ENCODE data around the gene ZNF184. TPM values are rescaled to one million over a fixed set of nuclear protein-coding genes. Genes with fewer than 3 reads are reported as not detected.

The ZNF184 gene
- total and polyA plus RNA-seq, 9 of the 15 experiments (the other 6 are each of a cell fraction or from before 2014, with no cell fraction given), result 7.6 to 22.2 (median 12.8) TPM

DNA sequence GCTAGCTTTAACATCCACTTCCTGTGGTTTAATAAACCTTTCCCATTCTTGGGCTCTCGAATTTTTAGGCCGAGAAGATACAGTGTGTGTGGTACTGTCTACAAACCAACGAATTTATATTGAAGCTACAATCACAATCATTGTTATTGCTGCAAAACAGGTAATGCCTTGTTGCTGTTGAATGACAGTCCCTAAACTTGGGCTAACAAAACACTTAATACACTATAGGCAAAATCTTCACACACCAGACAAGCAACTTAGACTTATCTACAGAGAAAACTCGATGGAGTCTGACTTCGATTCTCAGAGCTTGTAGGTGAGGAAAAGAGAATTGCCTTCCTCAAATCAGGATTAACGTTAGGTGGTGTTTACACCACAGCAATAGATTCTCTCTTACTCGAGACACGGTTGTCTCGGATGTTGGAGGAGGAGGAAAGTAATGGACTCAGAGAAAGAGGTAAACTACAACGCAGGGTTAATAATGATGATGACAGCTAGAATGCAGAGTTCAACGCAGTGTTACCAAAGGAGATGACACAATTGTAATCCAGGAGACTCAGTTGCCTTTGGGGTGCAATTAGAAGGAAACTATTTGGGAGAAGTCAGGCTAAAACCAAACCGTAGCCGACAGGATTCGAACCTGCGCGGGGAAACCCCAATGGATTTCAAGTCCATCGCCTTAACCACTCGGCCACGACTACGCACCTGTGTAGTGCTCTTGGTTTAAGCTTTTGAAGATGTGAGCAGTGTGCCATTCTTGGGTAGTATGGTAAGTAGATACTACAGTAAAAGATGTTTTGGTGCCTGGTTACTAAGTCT lies 32.5 kb upstream of the ZNF184 start (continued):
- TF ChIP-seq RREB1 (CRISPR knock-in tag; IDR thresholded peaks at IDR 0.05) (0 out of 2 replicates have a peak, but pooled peaks have one; percentile 72), ARID3A (IDR thresholded peaks at IDR 0.05; ENCODE audit: borderline replicate concordance, low read depth, low read length) (0 out of 2 replicates have a peak, but pooled peaks have one; percentile 60), NFIX (CRISPR knock-in tag; IDR thresholded peaks at IDR 0.05; ENCODE audit: low read depth) (no peak), ZNF644 (tag; IDR thresholded peaks at IDR 0.05; ENCODE audit: low read depth) (no peak), ZNF12 (CRISPR knock-in tag; IDR thresholded peaks at IDR 0.05) (no peak)
- TF ChIP-seq, protein P1, sequence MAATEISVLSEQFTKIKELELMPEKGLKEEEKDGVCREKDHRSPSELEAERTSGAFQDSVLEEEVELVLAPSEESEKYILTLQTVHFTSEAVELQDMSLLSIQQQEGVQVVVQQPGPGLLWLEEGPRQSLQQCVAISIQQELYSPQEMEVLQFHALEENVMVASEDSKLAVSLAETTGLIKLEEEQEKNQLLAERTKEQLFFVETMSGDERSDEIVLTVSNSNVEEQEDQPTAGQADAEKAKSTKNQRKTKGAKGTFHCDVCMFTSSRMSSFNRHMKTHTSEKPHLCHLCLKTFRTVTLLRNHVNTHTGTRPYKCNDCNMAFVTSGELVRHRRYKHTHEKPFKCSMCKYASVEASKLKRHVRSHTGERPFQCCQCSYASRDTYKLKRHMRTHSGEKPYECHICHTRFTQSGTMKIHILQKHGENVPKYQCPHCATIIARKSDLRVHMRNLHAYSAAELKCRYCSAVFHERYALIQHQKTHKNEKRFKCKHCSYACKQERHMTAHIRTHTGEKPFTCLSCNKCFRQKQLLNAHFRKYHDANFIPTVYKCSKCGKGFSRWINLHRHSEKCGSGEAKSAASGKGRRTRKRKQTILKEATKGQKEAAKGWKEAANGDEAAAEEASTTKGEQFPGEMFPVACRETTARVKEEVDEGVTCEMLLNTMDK (IDR thresholded peaks at IDR 0.05; ENCODE audit: borderline replicate concordance, insufficient read depth, low read depth, low read length, poor library complexity, severe bottlenecking), result no peak

Measured in K562 (cell line).